NCI-H510A (cell line): Measurements from ENCODE around the gene GPR87.

ENCODE experiments used
- DNase-seq: peaks from one replicate; lab custom pipeline; 2025; lab: John Stamatoyannopoulos, UW

GPR87 gene

GRCh38 chr3:151315136-151315535, 1.5 kb downstream of the GPR87 start:
- no peak for DNase-seq

GRCh38 chr3:151314593-151314992, 2.0 kb downstream of the GPR87 start:
- no peak for DNase-seq

- no peak for DNase-seq
Observed at GRCh38 chr3:151314137-151314536, 2.5 kb downstream of the GPR87 start.

GRCh38 chr3:151312972-151313371, 3.6 kb downstream of the GPR87 start:
- no peak for DNase-seq

GRCh38 chr3:151309566-151309965, 7.1 kb downstream of the GPR87 start:
- no peak for DNase-seq

- no peak for DNase-seq
Observed at GRCh38 chr3:151307583-151308488, 8.8 kb downstream of the GPR87 start.

GRCh38 chr3:151307131-151307530, 9.5 kb downstream of the GPR87 start:
- no peak for DNase-seq

- no peak for DNase-seq
Observed at GRCh38 chr3:151306168-151306810, 10.3 kb downstream of the GPR87 start.

- DNase-seq, result no peak
Observed at GRCh38 chr3:151305775-151306151, 10.9 kb downstream of the GPR87 start.

- DNase-seq, result no peak
Observed at GRCh38 chr3:151305060-151305774, 11.4 kb downstream of the GPR87 start.

GRCh38 chr3:151303751-151304150, 12.9 kb downstream of the GPR87 start:
- no peak for DNase-seq

- DNase-seq, result no peak
Observed at GRCh38 chr3:151301787-151302186, 14.8 kb downstream of the GPR87 start.

GRCh38 chr3:151300539-151300938, 16.1 kb downstream of the GPR87 start:
- DNase-seq, result no peak

- DNase-seq, result no peak
Observed at GRCh38 chr3:151299006-151299405, 17.6 kb downstream of the GPR87 start.

- no peak for DNase-seq
Observed at GRCh38 chr3:151297429-151297828, 19.2 kb downstream of the GPR87 start.

- DNase-seq, result no peak
Observed at GRCh38 chr3:151296226-151296625, 20.4 kb downstream of the GPR87 start.

GRCh38 chr3:151293127-151293526, 23.5 kb downstream of the GPR87 start:
- no peak for DNase-seq

GRCh38 chr3:151290673-151291072, 25.9 kb downstream of the GPR87 start:
- no peak for DNase-seq

GRCh38 chr3:151289445-151289844, 27.2 kb downstream of the GPR87 start:
- DNase-seq, result no peak

- no peak for DNase-seq
Observed at GRCh38 chr3:151285940-151286339, 30.7 kb downstream of the GPR87 start.

GRCh38 chr3:151283907-151284461, 32.6 kb downstream of the GPR87 start:
- DNase-seq, result no peak

- DNase-seq, result no peak
Observed at GRCh38 chr3:151283387-151283786, 33.2 kb downstream of the GPR87 start.
